RWPE2 (cell line): ENCODE results near the gene ELK3.

Experiments
- ATAC-seq: fragments of 200-7000 bp; cut with Tn5 transposase; 3 replicates; pipeline ENCODE4 v1.9.1; 2021; ENCODE audit warnings: low read depth
- DNase-seq: peaks from one replicate; pipeline ENCODE4 v3.0.0-alpha.2; 2020; ENCODE audit warnings: low spot score
- H3K27ac ChIP-seq: fragments of 450-650 bp; 2 replicates; pipeline ENCODE4 v1.5.1; 2017; ENCODE audit warnings: mild to moderate bottlenecking; ENCODE audit not compliant: poor library complexity, severe bottlenecking
- H3K27me3 ChIP-seq: fragments of 250-450 bp; sonication (Bioruptor Pico); 2 replicates; pipeline ENCODE4 v1.5.1; 2021; ENCODE audit warnings: mild to moderate bottlenecking, moderate library complexity; ENCODE audit not compliant: insufficient read depth, poor library complexity, severe bottlenecking
- H3K36me3 ChIP-seq: fragments of 250-450 bp; sonication (Bioruptor Pico); 2 replicates; pipeline ENCODE4 v1.5.1; 2020; ENCODE audit warnings: low read depth, mild to moderate bottlenecking, moderate library complexity
- H3K4me1 ChIP-seq: fragments of 250-450 bp; sonication (Bioruptor Pico); 2 replicates; pipeline ENCODE4 v1.5.1; 2021; ENCODE audit warnings: mild to moderate bottlenecking, moderate library complexity; ENCODE audit not compliant: insufficient read depth, poor library complexity, severe bottlenecking
- H3K4me3 ChIP-seq: fragments of 250-450 bp; sonication (Bioruptor Pico); 2 replicates; pipeline ENCODE4 v1.5.1; 2021; ENCODE audit warnings: mild to moderate bottlenecking, moderate library complexity; ENCODE audit not compliant: severe bottlenecking
- H3K9me3 ChIP-seq: fragments of 250-450 bp; sonication (Bioruptor Pico); 2 replicates; pipeline ENCODE4 v1.5.1; 2021; ENCODE audit warnings: mild to moderate bottlenecking, moderate library complexity; ENCODE audit not compliant: severe bottlenecking
- CTCF ChIP-seq: fragments of 450-650 bp; IDR thresholded peaks from one replicate; pipeline ENCODE4 v1.5.1; 2017; ENCODE audit warnings: mild to moderate bottlenecking, moderate library complexity; ENCODE audit not compliant: poor library complexity, severe bottlenecking

Gene ELK3

GRCh38 chr12:96297504-96297903, 103.3 kb downstream of the ELK3 start:
- H3K27ac ChIP-seq: no peak overlapping the region
- no peak for ATAC-seq
- no peaks in the 10 kb centered on the region for H3K4me1 ChIP-seq
- H3K4me3 ChIP-seq: no peak overlapping the region
- H3K36me3 ChIP-seq: peaks cover 81% of the 10 kb centered on the region
- TF ChIP-seq CTCF: no peak
- no peak for DNase-seq
- no peaks in the 10 kb centered on the region for H3K9me3 ChIP-seq
- no peaks in the 10 kb centered on the region for H3K27me3 ChIP-seq

- no peak overlapping the region for H3K27ac ChIP-seq
- no peaks in the 10 kb centered on the region for H3K4me1 ChIP-seq
- H3K27me3 ChIP-seq: no peaks in the 10 kb centered on the region
- ATAC-seq (no peak), DNase-seq (no peak)
- TF ChIP-seq CTCF: no peak
- peaks cover 62% of the 10 kb centered on the region for H3K36me3 ChIP-seq
- H3K9me3 ChIP-seq: no peaks in the 10 kb centered on the region
- H3K4me3 ChIP-seq: no peak overlapping the region
Measured at GRCh38 chr12:96300064-96300463, 105.9 kb downstream of the ELK3 start.

- ATAC-seq (no peak), DNase-seq (no peak)
- H3K4me1 ChIP-seq: no peaks in the 10 kb centered on the region
- H3K9me3 ChIP-seq: no peaks in the 10 kb centered on the region
- H3K27me3 ChIP-seq: no peaks in the 10 kb centered on the region
- no peak overlapping the region for H3K4me3 ChIP-seq
- no peak for TF ChIP-seq CTCF
- peaks cover 51% of the 10 kb centered on the region for H3K36me3 ChIP-seq
- no peak overlapping the region for H3K27ac ChIP-seq
Measured at GRCh38 chr12:96301732-96302131, 107.6 kb downstream of the ELK3 start.

GRCh38 chr12:96302687-96303310, 108.6 kb downstream of the ELK3 start:
- no peaks in the 10 kb centered on the region for H3K9me3 ChIP-seq
- H3K27ac ChIP-seq: no peak overlapping the region
- peaks cover 48% of the 10 kb centered on the region for H3K36me3 ChIP-seq
- H3K4me1 ChIP-seq: no peaks in the 10 kb centered on the region
- DNase-seq (no peak), ATAC-seq (no peak)
- TF ChIP-seq CTCF: no peak
- H3K4me3 ChIP-seq: no peak overlapping the region
- H3K27me3 ChIP-seq: no peaks in the 10 kb centered on the region

- DNase-seq: no peak
- TF ChIP-seq CTCF: no peak
- no peaks in the 10 kb centered on the region for H3K4me1 ChIP-seq
- no peak overlapping the region for H3K27ac ChIP-seq
- no peaks in the 10 kb centered on the region for H3K9me3 ChIP-seq
- H3K27me3 ChIP-seq: no peaks in the 10 kb centered on the region
- H3K4me3 ChIP-seq: no peak overlapping the region
- H3K36me3 ChIP-seq: peaks cover 40% of the 10 kb centered on the region
- no peak for ATAC-seq
Measured at GRCh38 chr12:96303653-96304052, 109.5 kb downstream of the ELK3 start.
